Measurements from ENCODE around the gene CD164L2.

Gene CD164L2

DNA sequence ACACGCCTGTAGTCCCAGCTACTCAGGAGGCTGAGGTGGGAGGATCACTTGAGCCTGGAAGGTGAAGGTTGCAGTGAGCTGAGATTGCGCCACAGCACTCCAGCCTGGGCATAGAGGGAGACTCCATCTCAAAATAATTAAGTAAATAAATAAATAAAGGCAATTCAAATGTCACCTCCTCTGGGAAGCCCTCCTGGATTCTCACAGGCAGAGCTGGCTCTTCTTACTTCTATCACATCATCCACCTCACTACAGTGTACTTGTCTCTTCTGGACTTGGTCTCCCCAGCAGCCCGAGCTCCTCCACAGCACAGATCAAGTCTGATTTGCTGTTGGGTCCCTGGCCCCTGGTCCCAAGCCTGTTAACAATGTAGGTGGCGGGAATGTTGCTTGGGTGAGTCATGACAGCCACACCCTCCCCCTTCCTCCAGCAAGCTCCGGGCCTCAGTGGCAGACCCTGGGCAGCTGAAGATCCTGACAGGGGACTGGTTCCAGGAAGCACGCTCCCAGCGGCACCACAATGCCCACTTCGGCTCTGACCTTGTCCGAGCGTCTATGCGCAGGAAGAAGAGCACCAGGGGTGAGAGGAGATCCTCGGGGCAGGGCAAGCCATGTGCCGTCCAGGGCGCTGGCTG lies 36.0 kb downstream of the CD164L2 start:
- no peak for DNase-seq (ENCODE audit: low spot score)

DNA sequence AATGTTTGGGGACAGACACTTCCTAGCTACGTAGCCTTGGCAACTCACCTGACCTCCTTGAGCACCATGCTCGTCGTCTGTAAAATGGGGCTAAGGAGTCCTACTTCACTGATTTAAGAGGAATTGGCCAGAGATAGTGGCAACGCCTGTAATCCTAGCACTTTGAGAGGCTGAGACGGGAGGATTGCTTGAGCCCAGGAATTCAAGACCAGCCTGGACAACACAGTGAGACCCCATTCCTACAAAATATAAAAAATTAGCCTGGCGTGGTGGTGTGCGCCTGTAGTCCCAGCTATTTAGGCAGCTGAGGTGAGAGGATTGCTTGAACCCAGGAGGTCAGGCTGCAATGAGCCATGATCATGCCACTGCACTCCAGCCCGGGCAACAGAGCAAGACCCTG lies 36.8 kb downstream of the CD164L2 start:
- no peak for DNase-seq (ENCODE audit: low spot score)

DNA sequence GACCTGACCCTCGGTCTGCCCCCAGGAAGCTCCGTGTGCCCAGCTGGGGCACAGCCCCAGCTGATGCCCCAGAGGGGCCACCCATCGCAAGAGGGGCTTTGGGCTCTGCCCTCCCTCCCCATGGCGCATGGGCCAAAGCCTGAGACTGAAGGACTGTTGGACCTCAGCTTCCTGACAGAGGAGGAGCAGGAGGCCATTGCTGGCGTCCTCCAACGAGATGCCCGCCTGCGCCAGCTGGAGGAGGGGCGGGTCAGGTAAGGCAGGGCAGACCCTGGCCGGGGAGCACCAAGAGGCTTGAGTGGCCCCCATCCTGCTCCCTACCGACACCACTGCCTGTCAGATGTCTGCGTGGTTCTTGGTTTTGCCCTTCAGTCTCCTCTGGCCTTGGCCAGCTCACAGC lies 37.9 kb downstream of the CD164L2 start:
- DNase-seq (ENCODE audit: low spot score) = no peak

DNA sequence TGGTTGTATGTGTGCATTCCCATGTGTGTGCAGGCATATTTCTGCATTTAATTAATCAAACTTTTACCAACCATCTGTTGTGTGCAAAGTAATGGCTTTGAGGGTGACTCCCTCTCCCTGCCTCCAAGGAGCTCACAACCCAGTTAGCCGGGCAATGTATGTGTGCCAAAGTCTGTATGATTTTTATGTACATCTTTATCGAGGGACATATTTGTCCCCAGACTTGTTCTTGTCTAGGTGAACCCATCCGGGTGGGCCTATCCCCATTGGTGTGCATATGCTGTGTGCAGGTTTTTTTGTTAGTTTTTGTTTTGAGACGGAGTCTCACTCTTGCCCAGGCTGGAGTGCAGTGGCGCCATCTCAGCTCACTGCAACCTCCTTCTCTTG lies 39.5 kb downstream of the CD164L2 start:
- no peak for DNase-seq (ENCODE audit: low spot score)

DNA sequence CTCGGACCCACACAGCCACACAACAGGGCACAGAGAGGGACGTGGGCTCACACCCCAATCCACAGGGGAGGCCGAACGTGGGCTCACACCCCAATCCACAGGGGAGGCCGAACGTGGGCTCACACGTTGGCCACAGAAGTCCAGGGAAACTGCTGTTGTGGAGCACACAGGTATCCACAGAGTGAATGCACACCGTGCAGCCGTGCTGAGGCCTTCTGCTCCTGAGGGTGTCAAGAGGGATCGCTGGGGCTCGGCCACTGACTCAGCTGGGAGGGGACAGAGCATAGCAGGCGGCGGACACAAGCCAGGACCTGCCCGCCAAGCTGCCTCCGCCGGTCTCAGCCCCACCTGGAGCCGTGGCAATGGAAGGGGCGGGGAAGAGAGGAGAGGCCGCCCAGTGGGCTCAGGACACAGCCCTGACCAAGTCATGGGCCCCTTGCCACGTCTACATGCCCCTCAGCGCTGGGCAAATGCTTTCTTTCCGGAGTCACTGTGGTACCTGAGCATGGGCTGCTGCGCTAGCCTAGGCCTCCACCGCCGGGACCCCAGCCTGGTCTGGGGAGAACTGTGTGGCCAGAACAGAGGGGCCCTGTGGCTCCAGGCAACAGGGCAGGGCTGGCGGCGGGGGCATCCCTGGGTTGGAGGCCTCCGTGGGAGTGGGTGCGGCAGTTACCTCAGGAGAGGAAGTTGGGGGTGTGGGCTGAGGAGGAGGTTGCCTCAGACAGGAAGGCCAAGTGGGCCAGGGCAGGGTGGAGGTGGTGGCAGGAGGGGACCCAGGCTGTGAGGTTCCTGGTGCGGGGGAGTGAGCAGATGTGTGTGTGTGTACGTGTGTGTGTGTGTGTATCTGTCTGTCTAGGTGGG lies 40.1 kb downstream of the CD164L2 start:
- no peak for DNase-seq (ENCODE audit: low spot score)

DNA sequence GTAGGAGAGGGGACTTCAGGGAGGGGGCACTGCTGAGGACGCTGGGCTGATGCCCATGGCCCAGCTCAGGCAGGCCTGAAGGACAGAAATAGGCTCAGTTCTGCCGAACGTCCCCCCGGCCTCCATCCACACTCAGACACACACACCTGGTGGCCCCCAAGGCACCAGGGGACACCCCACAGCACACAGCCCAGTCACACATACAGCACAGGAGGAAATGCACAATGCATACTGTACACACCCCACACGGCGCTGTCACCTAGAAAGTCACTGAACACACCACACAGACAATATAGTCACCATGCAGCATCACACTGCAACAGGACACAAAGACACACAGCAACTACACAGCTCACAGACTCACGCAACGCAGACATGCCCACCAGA lies 40.7 kb downstream of the CD164L2 start:
- no peak for DNase-seq (ENCODE audit: low spot score)

DNA sequence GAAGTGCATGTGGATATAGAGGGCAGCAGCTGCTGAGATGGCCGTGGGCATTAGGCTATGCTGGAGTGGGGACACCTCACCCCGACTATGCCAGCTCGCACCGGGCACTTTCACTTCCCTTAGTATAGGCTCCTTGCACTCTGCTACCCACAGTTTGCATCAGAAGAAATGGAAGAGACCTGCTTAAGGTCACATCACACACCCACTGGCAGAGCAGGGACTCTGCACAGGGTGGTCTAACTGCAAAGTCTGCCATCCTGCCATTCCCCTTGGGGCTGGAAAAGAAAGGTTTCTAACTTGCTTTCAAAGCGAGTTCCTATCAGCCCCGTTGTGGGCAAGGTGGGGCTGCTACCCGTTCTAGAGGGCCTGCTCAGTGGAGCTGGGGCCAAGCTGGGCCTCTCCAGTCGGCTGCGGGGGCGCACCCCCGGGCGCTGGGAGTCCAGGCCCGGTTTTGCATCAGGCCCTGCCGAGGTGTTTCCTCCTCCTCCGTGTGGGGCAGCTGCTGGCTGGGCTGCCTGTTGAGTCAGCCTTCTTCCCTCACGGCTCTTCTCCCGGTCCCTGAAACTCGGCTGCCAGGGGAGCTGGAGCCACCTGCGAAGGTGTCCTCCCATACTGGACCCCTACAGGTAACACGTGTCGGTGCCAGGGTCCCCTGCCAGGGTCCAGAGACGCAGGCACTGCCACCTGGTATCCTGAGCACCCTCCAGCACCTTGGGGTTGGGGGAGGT lies 41.4 kb downstream of the CD164L2 start, which contains the start of gene SYTL1:
Gene SYTL1, plus strand, starts transcription at position 498 of the 728 bp plus-strand sequence. CDS start 3,313 bp downstream, outside the sequence.
- no peak for DNase-seq (ENCODE audit: low spot score)

DNA sequence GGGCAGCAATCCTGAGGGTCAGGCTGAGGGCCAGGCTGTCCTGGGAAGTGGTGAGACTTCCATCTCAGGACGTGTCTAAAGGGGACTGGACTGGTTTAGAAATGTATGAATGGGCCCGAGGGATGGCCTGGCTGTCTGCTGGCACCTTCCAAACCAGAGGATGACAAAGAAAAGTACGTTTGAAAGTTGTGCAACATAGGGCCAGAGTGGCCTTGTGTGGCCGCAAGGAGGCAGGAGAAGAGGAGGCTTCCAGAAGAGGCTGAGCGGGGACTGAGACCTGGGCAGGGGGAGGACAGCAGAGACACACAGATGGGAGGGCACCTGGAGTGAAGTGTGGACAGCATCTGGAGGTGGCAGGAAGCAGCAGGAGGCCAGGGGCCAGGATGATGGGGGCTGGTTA lies 43.9 kb downstream of the CD164L2 start:
- DNase-seq (ENCODE audit: low spot score) = no peak

DNA sequence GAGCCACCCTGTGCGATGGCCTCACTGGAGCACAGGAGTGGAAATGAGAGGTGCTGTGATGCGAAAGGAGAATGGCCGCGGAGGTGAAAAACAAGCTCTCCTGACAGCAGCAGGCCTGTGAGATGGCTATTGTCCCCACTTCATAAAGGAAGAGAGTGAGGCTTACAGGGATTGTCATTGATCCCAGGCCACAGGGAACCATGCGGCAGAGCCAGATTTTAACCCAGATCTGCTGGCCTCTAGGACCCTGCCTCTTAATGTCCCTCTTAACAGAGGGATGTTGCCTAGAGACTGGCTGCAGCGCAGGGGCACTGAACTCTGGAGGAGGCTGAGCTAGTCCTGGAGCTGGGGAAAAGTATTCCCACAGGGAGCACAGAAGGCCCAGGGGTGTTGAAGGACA lies 44.4 kb downstream of the CD164L2 start:
- no peak for DNase-seq (ENCODE audit: low spot score)

DNA sequence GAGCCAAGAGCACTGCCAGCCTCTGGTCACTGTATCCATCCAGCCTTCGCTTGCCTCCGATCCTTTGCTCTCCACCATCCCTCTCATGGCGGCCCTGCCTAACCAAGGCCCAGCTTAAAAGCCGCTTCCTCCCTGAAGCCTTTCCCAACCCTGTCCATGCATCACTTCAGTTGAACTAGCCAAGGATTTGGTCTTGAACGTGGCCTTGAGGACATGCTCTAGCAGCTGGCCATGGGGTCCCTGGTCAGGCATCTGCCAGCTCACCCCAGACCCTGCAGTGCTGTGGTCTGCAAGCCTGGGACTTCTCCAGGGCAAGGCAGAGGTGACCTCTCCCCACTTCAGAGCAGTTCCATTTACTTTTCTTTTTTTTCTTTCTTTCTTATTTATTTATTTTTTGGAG lies 46.4 kb downstream of the CD164L2 start:
- no peak for DNase-seq (ENCODE audit: low spot score)

DNA sequence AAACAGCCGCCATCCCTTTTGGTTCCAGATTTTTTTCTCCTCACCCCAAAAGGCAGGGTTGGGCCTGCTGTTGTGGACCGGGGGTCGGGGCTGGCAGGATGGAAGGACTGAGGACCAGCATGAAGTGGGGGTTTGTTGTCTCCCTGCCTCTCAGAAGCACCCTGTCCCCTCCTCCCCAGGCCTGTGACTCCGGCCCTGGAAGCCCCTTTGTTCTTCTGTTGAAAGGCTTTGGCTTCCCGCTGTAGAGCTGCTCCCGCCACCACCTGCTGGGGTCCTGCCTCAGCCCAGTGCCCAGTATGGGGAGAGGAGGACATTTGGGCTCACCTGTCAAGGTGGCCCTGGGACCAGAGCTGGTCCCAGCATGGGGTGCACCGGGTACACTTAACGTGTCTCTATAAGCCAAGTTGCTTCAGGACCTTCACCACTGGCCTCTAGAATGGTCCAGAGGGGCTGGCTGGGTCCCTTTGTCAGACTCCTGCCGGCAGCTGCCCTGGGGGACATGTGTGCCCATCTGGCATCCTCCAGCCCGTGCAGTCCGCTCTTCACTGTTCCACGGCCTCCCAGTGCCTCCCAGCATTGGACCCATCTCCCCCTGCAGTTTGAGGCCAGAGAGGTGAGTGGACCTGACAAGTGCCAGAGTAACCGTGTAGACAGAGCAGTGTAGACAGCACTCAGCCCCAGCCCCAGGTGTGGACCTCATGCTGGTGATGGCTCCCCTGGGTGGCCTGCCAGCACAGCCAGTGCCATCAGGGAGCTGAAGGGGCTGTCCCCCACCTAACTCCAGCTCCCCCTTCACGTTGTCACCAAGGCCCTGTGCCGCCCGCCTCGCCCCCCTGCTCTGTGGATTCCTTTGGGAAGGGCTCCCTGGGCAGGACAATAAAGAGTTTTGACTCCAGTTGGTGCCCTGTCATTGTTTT lies 47.4 kb downstream of the CD164L2 start:
- no peak for DNase-seq (ENCODE audit: low spot score)

DNA sequence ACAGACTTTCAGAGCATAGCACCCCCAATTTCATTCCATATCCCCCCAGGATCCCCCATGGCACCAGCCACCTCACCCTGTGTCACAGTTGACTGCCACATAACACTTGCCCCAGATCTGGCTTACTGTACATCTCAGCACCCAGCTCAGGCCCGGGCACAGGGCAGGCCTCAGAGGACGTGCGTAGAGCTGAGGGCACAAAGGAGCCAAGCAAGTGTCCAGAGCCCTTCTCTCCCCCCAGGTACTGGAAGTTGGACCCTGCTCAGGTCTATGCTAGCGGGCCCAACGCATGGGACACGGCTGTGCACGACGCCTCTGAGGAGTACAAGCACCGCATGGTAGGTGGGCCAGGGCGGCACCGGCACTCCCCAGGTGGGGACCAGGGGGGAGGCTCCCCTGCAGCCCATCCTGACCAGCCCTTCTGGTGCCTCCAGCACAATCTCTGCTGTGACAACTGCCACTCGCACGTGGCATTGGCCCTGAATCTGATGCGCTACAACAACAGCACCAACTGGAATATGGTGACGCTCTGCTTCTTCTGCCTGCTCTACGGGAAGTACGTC lies 49.3 kb downstream of the CD164L2 start:
- DNase-seq (ENCODE audit: low spot score) = no peak

DNA sequence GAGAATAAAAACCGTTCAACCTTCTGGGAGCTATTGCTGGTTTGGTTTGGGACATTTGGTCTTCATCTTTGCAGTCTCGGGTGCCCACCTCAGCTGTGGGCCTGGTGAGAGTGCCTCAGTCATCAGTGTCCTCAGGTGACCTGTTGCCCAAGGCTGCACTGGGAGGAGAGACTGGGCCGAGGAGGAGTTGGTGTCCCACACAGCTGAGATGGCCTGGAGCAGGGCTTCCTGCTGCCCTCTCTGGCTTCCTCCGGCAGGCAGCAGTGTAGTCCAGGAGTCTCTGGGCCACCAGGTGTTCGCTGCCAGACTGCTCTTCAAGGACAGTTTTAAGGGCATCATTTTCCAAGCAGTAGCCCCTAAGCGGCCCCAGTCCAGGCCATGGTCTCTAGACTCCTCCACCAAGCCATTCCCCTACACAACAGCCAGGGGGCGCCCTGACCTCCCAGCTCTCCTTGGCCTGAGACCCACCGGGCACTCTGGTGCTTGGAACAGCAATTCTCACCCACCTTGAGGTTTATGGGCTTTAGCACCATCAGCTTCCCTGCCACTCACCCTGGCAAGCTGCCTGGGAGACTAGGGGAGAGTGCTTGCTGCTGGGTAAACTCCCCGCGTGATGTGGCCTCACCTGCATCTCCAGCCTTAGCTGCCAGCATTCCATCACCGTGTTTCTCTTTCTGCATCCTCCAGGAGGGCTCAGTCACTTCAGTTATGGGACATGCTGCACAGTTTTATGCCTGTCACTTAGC lies 50.4 kb downstream of the CD164L2 start:
- no peak for DNase-seq (ENCODE audit: low spot score)

DNA sequence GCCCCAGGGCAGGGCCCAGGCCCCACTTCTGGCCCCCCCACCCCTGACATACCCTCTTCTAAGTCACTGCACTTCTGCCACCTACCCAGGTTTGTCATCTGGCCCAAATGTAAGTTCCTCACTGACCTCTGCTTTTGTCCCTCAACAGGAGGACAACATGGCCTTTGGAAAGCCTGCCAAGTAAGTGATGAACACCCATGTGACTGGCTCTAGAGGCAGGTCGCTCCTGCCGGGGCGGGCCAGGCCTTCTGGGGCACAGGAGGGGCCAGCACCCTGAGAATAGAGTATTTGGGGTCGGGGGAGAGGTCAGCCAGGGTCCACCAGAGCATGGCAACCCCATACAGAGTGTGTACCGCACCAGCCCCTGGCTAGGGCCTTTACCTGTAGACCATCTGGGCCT lies 51.2 kb downstream of the CD164L2 start:
- DNase-seq (ENCODE audit: low spot score) = no peak

DNA sequence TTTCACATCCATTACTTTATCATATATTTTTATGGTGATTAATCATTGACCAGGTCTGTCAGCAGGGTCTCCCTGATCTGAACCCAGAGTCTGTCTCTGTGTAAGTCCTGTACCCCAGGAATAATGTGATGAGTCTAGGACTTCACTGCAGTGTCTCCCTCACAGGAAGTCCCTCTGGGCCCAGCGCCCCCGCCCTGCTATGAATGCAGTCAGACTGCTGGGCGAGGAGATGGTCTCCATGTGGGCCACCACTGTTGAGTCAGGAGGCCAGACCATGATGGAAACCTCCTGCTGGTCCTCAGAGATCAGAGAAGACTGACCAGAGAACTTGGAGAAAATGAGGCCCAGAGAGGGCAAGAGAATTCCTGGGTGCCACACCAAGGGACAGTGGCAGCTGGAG lies 51.7 kb downstream of the CD164L2 start:
- DNase-seq (ENCODE audit: low spot score) = no peak

DNA sequence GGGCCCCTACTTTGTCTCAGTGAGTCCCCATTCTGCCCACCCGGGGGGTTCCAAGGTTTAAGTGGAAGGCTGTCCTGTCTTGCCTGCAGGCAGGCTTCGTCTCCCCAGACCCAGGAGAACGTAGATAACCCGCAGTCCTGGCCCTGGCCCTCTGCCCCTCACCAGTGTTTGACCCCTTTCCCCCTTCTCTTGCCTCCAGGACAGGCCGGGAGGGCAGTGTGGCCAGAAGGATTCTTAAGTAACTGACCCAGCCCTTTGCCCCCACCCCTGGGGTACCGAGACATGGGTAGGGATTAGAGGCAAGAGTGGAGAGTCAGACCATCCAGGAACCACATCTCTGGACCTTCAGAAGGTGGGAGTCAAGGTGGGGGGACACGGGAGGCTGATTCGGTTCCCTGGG lies 52.3 kb downstream of the CD164L2 start:
- no peak for DNase-seq (ENCODE audit: low spot score)
